HG03135 (cell line): Measurements from ENCODE around the gene PNPLA3.

Experiments used
- ATAC-seq: cut with Tn5 transposase; IDR thresholded peaks from one replicate; pipeline ENCODE4 v1.9.1; 2021; ENCODE audit warnings: mild to moderate bottlenecking, moderate library complexity; ENCODE audit not compliant: unreplicated experiment

Gene PNPLA3

DNA sequence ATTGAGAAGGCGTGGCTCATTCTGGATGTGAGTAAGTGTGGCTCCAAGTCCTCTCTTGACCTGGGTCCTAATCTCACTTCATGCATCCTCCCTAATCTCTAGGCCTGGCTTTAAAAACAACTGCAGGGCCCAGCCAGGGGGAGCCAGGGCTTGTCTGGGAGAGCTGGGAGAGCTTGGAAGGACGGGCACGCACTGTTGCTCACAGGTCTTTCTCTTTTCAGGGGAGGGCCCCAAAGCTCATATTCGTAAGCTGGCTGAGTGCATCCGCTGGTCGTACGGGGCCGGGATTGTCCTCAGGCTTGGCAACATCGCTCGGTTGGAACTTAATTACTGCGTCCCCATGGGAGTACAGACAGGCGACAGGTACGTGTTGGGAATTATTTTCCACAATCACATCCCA is 66.4 kb downstream of the PNPLA3 start:
- no peak for ATAC-seq

GRCh38 chr22:43991316-43992020 is 67.9 kb downstream of the PNPLA3 start:
- ATAC-seq = no peak

GRCh38 chr22:43992331-43992821 is 68.8 kb downstream of the PNPLA3 start:
- no peak for ATAC-seq

DNA sequence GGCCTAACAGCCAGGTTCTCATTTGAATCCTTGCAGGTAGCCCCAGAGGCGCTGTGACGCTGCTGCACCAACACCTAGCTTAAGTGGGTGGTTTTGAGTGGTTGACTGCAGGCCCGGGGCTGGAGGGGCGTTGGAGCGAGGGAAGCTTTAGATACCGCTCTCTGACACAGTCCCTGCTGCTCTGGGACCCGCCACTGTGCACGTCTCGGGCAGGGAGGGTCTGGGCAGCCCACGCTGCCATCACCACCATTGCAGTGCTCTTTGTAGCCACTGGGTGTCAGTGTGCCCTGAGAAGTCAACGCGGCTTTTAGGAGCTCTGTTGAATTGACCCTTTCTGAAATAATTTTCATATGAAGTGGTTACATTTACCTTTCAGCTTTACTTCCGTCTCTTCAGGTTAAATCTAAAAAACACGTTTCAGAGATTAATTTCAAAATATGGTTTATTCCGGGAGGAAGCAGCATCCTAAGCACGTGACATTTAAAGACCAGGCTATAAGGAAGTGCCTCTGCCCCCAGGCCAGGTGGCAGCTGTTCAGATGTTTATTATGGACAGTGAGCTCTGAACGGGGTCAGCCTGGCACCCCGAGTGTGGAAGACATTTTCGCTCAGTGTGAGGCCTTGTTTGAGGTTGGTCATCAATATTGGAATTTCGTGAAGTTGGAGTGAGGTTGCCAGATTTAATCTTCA is 69.6 kb downstream of the PNPLA3 start:
- no peak for ATAC-seq

GRCh38 chr22:43994006-43994405 is 70.4 kb downstream of the PNPLA3 start:
- no peak for ATAC-seq

DNA sequence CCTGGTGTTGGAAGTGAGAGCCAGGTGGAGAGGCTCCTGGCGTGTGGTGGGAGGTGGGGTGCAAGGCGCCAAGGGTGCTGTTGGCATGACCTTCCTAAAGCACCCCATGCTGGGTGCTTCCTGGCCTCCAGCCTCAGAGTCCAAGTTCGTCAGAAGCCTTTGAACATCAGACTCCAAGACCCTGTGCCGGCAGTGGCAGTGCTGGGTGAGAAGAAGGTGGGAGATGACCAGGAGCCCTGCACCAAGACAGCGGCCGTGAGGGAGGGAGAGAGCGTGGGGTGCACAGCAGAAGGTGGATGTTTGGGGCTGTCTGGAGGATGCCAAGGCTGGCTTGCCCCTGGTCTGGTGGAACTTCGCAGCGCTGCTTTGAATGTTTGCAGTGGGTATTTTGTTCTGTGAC is 70.8 kb downstream of the PNPLA3 start:
- no peak for ATAC-seq

- ATAC-seq = no peak
Measured at GRCh38 chr22:43995057-43995685, 71.6 kb downstream of the PNPLA3 start.

DNA sequence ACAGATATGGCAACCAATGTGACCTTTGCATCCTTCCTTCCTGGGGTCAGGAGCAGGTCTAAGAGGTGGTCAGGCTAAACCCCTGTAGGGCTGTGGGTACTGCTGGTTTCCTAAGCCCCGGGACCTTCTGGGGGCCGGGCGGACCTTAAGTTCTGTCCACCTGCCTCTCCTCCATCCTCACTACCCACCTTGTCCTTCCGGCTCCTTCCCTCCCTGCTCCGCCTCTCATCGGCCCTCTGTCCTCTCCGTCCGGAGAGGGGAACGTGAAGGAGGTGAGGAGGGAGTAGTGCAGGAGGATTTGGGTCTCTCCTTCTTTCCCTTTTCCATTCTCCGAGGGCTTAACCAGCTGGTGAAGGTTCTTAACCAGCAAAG is 72.2 kb downstream of the PNPLA3 start:
- no peak for ATAC-seq

- ATAC-seq = peak; percentile 51
Measured at GRCh38 chr22:43996170-43996980, 72.8 kb downstream of the PNPLA3 start.

DNA sequence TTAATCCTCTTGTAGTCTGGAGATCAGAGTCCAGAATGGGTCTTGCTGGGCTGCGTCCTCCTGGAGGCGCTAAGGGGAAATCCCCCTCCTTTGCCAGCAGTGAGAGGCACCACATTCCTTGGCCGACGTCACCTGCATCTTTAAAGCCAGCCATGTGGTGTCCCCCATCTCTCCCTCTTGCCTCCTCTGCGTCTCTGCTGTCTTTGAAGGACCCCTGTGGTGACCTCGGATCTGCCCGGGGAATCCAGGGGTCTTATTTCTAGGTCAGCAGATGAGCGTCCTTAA is 73.3 kb downstream of the PNPLA3 start:
- ATAC-seq = no peak
